ENCODE results near the gene ADTRP. TPM values are rescaled to one million over a fixed set of nuclear protein-coding genes. Genes with fewer than 3 reads are reported as not detected.

Gene ADTRP
- total and polyA plus RNA-seq, 10 of the 15 experiments (the other 5 are each of a cell fraction or from before 2014, with no cell fraction given): 0.10 to 2.6 (median 2.1) TPM

- TF ChIP-seq ZNF207 (IDR thresholded peaks at IDR 0.05; ENCODE audit: borderline replicate concordance): no peak
- no peak for TF ChIP-seq SUZ12 (IDR thresholded peaks at IDR 0.05; ENCODE audit: unreplicated experiment)
- no peak for TF ChIP-seq RAD51 (IDR thresholded peaks at IDR 0.05)
- TF ChIP-seq EGR1 (IDR thresholded peaks at IDR 0.05; ENCODE audit: borderline replicate concordance in 1 of 2, low read depth in 2 of 2, low read length in 2 of 2): no peak
- TF ChIP-seq CREM (IDR thresholded peaks at IDR 0.05; ENCODE audit: low read depth): no peak
- TF ChIP-seq MXI1 (IDR thresholded peaks at IDR 0.05; ENCODE audit: low read depth, low read length): no peak
- no peak for TF ChIP-seq KAT2A (conservative IDR thresholded peaks at IDR 0.05; ENCODE audit: control insufficient read depth, low read depth, low read length)
- no peak overlapping the region for H2AFZ ChIP-seq (ENCODE audit: control insufficient read depth, low read depth, low read length)
- H3K9me3 ChIP-seq (replicated peaks; ENCODE audit: control insufficient read depth, insufficient read depth, low read length): peaks cover 2% of the 10 kb centered on the region; the same call in 1 of the 3 replicates
- no peak overlapping the region for H3K27ac ChIP-seq (ENCODE audit: control insufficient read depth, insufficient read depth)
- CTCF ChIA-PET: interaction anchor here (0.6 kb wide), 1 partner anchor 12 kb away, joined by 3 read pairs; no protein-coding TSS in a partner anchor
- WGBS (ENCODE audit: insufficient coverage, insufficient replicate concordance, low lambda C conversion rate, missing lambda C conversion rate): 75% methylated on average over 4 of the region's 4 CpGs
- H3K4me3 ChIP-seq: no peak overlapping the region
- SMC1A ChIA-PET (ENCODE audit: uncharacterized antibody, unreplicated experiment): interaction anchor here (0.6 to 2.7 kb wide), 5 partner anchors 9 to 343 kb away, joined by 3 to 9 read pairs (median 3); no protein-coding TSS in a partner anchor
- RAD21 ChIA-PET (ENCODE audit: unreplicated experiment): interaction anchor here (0.7 to 1.1 kb wide), 2 partner anchors 9 to 1375 kb away, joined by 3 read pairs; no protein-coding TSS in a partner anchor
- H3K27me3 ChIP-seq (replicated peaks in 1 of 2; ENCODE audit: control insufficient read depth in 2 of 2, insufficient read depth in 2 of 2, low read length in 1 of 2): no peaks in the 10 kb centered on the region
- intact Hi-C loops (cut with micrococcal nuclease; ENCODE audit: unreplicated experiment) (no loop called here), in situ Hi-C loops (cut with MboI) (no loop called here)
- POLR2A ChIA-PET: interaction anchor here (0.5 to 1.7 kb wide), 5 partner anchors 11 to 472 kb away, joined by 3 to 5 read pairs (median 4); no protein-coding TSS in a partner anchor
- H3K4me1 ChIP-seq (ENCODE audit: control insufficient read depth, insufficient read depth, low read length): no peaks in the 10 kb centered on the region
- no peak overlapping the region for H3K4me2 ChIP-seq (ENCODE audit: control insufficient read depth, insufficient read depth)
- no peak for FAIRE-seq
- no peaks in the 10 kb centered on the region for H4K20me1 ChIP-seq (ENCODE audit: control insufficient read depth, insufficient read depth)
- no peaks in the 10 kb centered on the region for H3K79me2 ChIP-seq (ENCODE audit: control insufficient read depth, insufficient read depth, low read length)
- no peaks in the 10 kb centered on the region for H3K36me3 ChIP-seq (ENCODE audit: control insufficient read depth in 2 of 2, insufficient read depth in 2 of 2, low read length in 1 of 2)
- DNase-seq (ENCODE audit: low read depth, low spot score): no peak
- no peak for ATAC-seq
- no TSS peak for BruUV-seq (replicated peaks)
- no peak overlapping the region for H3K9ac ChIP-seq (ENCODE audit: control insufficient read depth, insufficient read depth, low read length)
Observed at GRCh38 chr6:11795403-11795802, 16.8 kb upstream of the ADTRP start.

GRCh38 chr6:11793277-11793676 is 14.7 kb upstream of the ADTRP start:
- no peaks in the 10 kb centered on the region for H3K27me3 ChIP-seq (replicated peaks in 1 of 2; ENCODE audit: control insufficient read depth in 2 of 2, insufficient read depth in 2 of 2, low read length in 1 of 2)
- DNase-seq (ENCODE audit: low read depth, low spot score): no peak
- no peaks in the 10 kb centered on the region for H3K4me1 ChIP-seq (ENCODE audit: control insufficient read depth, insufficient read depth, low read length)
- RAD21 ChIA-PET (ENCODE audit: unreplicated experiment): interaction anchor here (1.1 to 1.4 kb wide), 2 partner anchors 13 to 279 kb away, joined by 3 read pairs; no protein-coding TSS in a partner anchor
- peaks cover 2% of the 10 kb centered on the region; the same call in 1 of the 3 replicates for H3K9me3 ChIP-seq (replicated peaks; ENCODE audit: control insufficient read depth, insufficient read depth, low read length)
- FAIRE-seq: no peak
- ATAC-seq: no peak
- SMC1A ChIA-PET (ENCODE audit: uncharacterized antibody, unreplicated experiment): interaction anchor here (0.7 kb wide), 1 partner anchor 20 kb away, joined by 4 read pairs; no protein-coding TSS in a partner anchor
- no peak overlapping the region for H2AFZ ChIP-seq (ENCODE audit: control insufficient read depth, low read depth, low read length)
- no peak overlapping the region for H3K4me3 ChIP-seq
- no peak overlapping the region for H3K4me2 ChIP-seq (ENCODE audit: control insufficient read depth, insufficient read depth)
- H3K27ac ChIP-seq (ENCODE audit: control insufficient read depth, insufficient read depth): no peak overlapping the region
- in situ Hi-C loops (cut with MboI) (no loop called here), intact Hi-C loops (cut with micrococcal nuclease; ENCODE audit: unreplicated experiment) (no loop called here)
- CTCF ChIA-PET: no interaction called here
- no peaks in the 10 kb centered on the region for H3K79me2 ChIP-seq (ENCODE audit: control insufficient read depth, insufficient read depth, low read length)
- 0% methylated on average over 1 of the region's 1 CpG for WGBS (ENCODE audit: insufficient coverage, insufficient replicate concordance, low lambda C conversion rate, missing lambda C conversion rate)
- H3K36me3 ChIP-seq (ENCODE audit: control insufficient read depth in 2 of 2, insufficient read depth in 2 of 2, low read length in 1 of 2): no peaks in the 10 kb centered on the region
- no TSS peak for BruUV-seq (replicated peaks)
- no peaks in the 10 kb centered on the region for H4K20me1 ChIP-seq (ENCODE audit: control insufficient read depth, insufficient read depth)
- H3K9ac ChIP-seq (ENCODE audit: control insufficient read depth, insufficient read depth, low read length): no peak overlapping the region
- POLR2A ChIA-PET: interaction anchor here (0.6 to 0.8 kb wide), 3 partner anchors 13 to 96 kb away, joined by 3 to 4 read pairs (median 3); no protein-coding TSS in a partner anchor
- TF ChIP-seq NFYA (IDR thresholded peaks at IDR 0.05; ENCODE audit: borderline replicate concordance, low read depth, low read length) (no peak), NRF1 (conservative IDR thresholded peaks at IDR 0.05; ENCODE audit: low read depth, low read length) (no peak), TCF12 (IDR thresholded peaks at IDR 0.05; ENCODE audit: low read depth, low read length) (no peak), MXI1 (IDR thresholded peaks at IDR 0.05; ENCODE audit: low read depth, low read length) (no peak), TBL1XR1 (IDR thresholded peaks at IDR 0.05; ENCODE audit: low read depth, low read length) (no peak), SUPT20H (IDR thresholded peaks at IDR 0.05; ENCODE audit: borderline replicate concordance, control insufficient read depth, low read depth, low read length) (no peak)
- TF ChIP-seq, protein P1, sequence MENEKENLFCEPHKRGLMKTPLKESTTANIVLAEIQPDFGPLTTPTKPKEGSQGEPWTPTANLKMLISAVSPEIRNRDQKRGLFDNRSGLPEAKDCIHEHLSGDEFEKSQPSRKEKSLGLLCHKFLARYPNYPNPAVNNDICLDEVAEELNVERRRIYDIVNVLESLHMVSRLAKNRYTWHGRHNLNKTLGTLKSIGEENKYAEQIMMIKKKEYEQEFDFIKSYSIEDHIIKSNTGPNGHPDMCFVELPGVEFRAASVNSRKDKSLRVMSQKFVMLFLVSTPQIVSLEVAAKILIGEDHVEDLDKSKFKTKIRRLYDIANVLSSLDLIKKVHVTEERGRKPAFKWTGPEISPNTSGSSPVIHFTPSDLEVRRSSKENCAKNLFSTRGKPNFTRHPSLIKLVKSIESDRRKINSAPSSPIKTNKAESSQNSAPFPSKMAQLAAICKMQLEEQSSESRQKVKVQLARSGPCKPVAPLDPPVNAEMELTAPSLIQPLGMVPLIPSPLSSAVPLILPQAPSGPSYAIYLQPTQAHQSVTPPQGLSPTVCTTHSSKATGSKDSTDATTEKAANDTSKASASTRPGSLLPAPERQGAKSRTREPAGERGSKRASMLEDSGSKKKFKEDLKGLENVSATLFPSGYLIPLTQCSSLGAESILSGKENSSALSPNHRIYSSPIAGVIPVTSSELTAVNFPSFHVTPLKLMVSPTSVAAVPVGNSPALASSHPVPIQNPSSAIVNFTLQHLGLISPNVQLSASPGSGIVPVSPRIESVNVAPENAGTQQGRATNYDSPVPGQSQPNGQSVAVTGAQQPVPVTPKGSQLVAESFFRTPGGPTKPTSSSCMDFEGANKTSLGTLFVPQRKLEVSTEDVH (IDR thresholded peaks at IDR 0.05; ENCODE audit: low read depth, partially characterized antibody): no peak
- TF ChIP-seq, protein P2, sequence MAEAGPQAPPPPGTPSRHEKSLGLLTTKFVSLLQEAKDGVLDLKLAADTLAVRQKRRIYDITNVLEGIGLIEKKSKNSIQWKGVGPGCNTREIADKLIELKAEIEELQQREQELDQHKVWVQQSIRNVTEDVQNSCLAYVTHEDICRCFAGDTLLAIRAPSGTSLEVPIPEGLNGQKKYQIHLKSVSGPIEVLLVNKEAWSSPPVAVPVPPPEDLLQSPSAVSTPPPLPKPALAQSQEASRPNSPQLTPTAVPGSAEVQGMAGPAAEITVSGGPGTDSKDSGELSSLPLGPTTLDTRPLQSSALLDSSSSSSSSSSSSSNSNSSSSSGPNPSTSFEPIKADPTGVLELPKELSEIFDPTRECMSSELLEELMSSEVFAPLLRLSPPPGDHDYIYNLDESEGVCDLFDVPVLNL (IDR thresholded peaks at IDR 0.05; ENCODE audit: low read depth, low read length): no peak
